Endothelial cell of umbilical vein (primary cell): ENCODE results near the gene DLG3.

ENCODE experiments used
- POLR2AphosphoS5 ChIP-seq: IDR thresholded peaks from 2 replicates; pipeline ENCODE4 v1.6.1; 2012; ENCODE audit warnings: low read depth, mild to moderate bottlenecking, control low read depth, low read length, moderate library complexity; ENCODE audit not compliant: insufficient read depth
- TF ChIP-seq, protein P1 (sequence below), 2 donors: IDR thresholded peaks; 1 replicate in 1 of 2; 2 replicates in 1 of 2; pipeline ENCODE4 v1.5.1; 2011; ENCODE audit warnings: low read length in 2 of 2, mild to moderate bottlenecking in 2 of 2, moderate library complexity in 2 of 2, control low read depth in 1 of 2, inconsistent platforms in 1 of 2, low read depth in 1 of 2; ENCODE audit not compliant: insufficient read depth in 1 of 2; ENCODE audit errors: extremely low read depth in 1 of 2
- TF ChIP-seq, protein P2 (sequence below): IDR thresholded peaks from 2 replicates; pipeline ENCODE4 v1.6.1; 2011; ENCODE audit not compliant: insufficient read depth, insufficient read length

DNA sequence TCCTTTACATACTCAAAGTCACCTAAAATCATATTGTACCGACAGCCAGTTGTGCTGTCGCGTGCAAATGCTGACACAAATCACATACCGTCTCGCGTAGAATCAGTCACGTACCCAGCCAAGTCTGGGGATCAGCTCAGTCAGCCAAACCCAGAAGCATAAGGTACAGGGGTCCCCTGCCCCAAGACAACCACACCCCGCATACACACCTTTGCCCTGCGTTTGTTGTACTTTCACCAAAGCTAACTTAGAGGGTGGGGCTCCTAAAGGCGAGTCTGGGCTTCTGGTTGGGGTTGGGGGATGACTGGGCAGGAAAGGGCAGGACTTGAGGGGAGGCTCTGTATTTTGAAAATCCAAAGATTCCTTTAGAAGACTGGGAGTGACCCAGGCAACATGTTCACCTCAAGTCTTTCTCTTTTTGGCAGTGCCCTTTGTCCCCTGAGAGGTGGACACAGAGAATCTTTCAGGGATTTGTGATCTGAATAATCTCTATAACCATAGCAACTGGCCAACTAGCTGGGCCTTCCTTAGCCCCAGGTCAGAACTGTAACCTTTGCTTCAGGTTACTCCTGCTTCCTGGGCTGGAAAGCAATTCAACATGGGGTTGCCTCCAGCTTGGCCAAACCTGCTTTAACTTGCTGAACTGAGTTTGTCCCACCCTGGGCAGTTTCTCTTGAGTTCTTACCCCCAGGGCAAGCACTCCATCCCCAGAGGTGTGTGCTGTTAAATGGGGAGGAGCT is 20.5 kb upstream of the DLG3 start:
- TF ChIP-seq, protein P1, sequence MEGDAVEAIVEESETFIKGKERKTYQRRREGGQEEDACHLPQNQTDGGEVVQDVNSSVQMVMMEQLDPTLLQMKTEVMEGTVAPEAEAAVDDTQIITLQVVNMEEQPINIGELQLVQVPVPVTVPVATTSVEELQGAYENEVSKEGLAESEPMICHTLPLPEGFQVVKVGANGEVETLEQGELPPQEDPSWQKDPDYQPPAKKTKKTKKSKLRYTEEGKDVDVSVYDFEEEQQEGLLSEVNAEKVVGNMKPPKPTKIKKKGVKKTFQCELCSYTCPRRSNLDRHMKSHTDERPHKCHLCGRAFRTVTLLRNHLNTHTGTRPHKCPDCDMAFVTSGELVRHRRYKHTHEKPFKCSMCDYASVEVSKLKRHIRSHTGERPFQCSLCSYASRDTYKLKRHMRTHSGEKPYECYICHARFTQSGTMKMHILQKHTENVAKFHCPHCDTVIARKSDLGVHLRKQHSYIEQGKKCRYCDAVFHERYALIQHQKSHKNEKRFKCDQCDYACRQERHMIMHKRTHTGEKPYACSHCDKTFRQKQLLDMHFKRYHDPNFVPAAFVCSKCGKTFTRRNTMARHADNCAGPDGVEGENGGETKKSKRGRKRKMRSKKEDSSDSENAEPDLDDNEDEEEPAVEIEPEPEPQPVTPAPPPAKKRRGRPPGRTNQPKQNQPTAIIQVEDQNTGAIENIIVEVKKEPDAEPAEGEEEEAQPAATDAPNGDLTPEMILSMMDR (IDR thresholded peaks at IDR 0.05; ENCODE audit: extremely low read depth in 1 of 2, insufficient read depth in 1 of 2, low read depth in 1 of 2, low read length in 2 of 2): no peak
- TF ChIP-seq, protein P2, sequence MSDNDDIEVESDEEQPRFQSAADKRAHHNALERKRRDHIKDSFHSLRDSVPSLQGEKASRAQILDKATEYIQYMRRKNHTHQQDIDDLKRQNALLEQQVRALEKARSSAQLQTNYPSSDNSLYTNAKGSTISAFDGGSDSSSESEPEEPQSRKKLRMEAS: no peak
- TF ChIP-seq POLR2AphosphoS5: no peak
